Suprapubic skin (tissue), 4 donors: ENCODE results near the gene FBXL19. TPM values are rescaled to one million over a fixed set of nuclear protein-coding genes. Genes with fewer than 3 reads are reported as not detected.

ENCODE experiments used
- DNase-seq, 2 donors: peaks; one replicate each; pipeline ENCODE4 v3.0.0-alpha.2; 2019; ENCODE audit warnings: low spot score in 2 of 2
- H3K27ac ChIP-seq: fragments of 200-600 bp; sonication (generic); one replicate; pipeline ENCODE4 v1.5.1; 2019
- H3K27me3 ChIP-seq: fragments of 200-600 bp; sonication (generic); one replicate; pipeline ENCODE4 v1.5.1; 2019
- H3K36me3 ChIP-seq: fragments of 200-600 bp; sonication (generic); one replicate; pipeline ENCODE4 v1.5.1; 2019
- H3K4me1 ChIP-seq: fragments of 200-600 bp; sonication (generic); one replicate; pipeline ENCODE4 v1.5.1; 2019
- H3K4me3 ChIP-seq: fragments of 200-600 bp; sonication (generic); one replicate; pipeline ENCODE4 v1.5.1; 2019; ENCODE audit warnings: mild to moderate bottlenecking
- H3K9me3 ChIP-seq: fragments of 200-600 bp; sonication (generic); one replicate; pipeline ENCODE4 v1.5.1; 2019
- CTCF ChIP-seq, 2 donors: fragments of 200-600 bp in 1 of 2; fragments of 450-650 bp in 1 of 2; sonication (generic) in 1 of 2; IDR thresholded peaks; one replicate each; pipeline ENCODE4 v1.5.1; 2016 to 2019; ENCODE audit warnings: antibody characterized with exemption in 2 of 2, mild to moderate bottlenecking in 1 of 2, moderate library complexity in 1 of 2
- EP300 ChIP-seq: sonication (generic); formaldehyde crosslinking; IDR thresholded peaks from one replicate; pipeline ENCODE4 v1.6.1; 2017; ENCODE audit warnings: antibody characterized with exemption
- POLR2A ChIP-seq, 2 donors: fragments of 450-650 bp; IDR thresholded peaks; one replicate each; pipeline ENCODE4 v1.6.1; 2017; ENCODE audit warnings: antibody characterized with exemption in 2 of 2, mild to moderate bottlenecking in 2 of 2, moderate library complexity in 2 of 2
- POLR2AphosphoS5 ChIP-seq, 3 donors: sonication (generic); formaldehyde crosslinking; IDR thresholded peaks; one replicate each; pipeline ENCODE4 v1.6.1; 2017; ENCODE audit warnings: antibody characterized with exemption in 3 of 3
- WGBS: methylation state at CpG from one replicate; pipeline ENCODE4 v1.1.5; 2018; 5-methylcytosine and 5-hydroxymethylcytosine counted together
- total RNA-seq, 4 donors: library from RNA; depleted of rRNA; stranded (reverse); fragments of >200 nt; gene quantifications; one replicate each; pipeline ENCODE4 v1.1.0, GENCODE V29; 2016

FBXL19 gene
- total RNA-seq, 4 donors from 2014 or later: 21.7 to 28.7 (median 24.5) TPM

GRCh38 chr16:30950516-30951065, 27.2 kb downstream of the FBXL19 start:
- H3K27ac ChIP-seq: peak overlapping the region; percentile 93
- H3K4me1 ChIP-seq: peaks cover 52% of the 10 kb centered on the region
- peak overlapping the region; percentile 93 for H3K4me3 ChIP-seq
- no peak for DNase-seq
- 25% methylated on average over 3 of the region's 8 CpGs for WGBS
- peaks cover 6% of the 10 kb centered on the region for H3K36me3 ChIP-seq
- no peaks in the 10 kb centered on the region for H3K9me3 ChIP-seq
- TF ChIP-seq EP300: no peak
- no peak for TF ChIP-seq CTCF (IDR thresholded peaks at IDR 0.05)
- no peak for TF ChIP-seq POLR2AphosphoS5 (IDR thresholded peaks at IDR 0.05)
- TF ChIP-seq POLR2A (IDR thresholded peaks at IDR 0.05): no peak
- H3K27me3 ChIP-seq: no peaks in the 10 kb centered on the region

- no peaks in the 10 kb centered on the region for H3K9me3 ChIP-seq
- peaks cover 6% of the 10 kb centered on the region for H3K36me3 ChIP-seq
- no peak overlapping the region for H3K4me3 ChIP-seq
- TF ChIP-seq CTCF (IDR thresholded peaks at IDR 0.05): no peak
- no peak for TF ChIP-seq POLR2A (IDR thresholded peaks at IDR 0.05)
- TF ChIP-seq EP300: no peak
- TF ChIP-seq POLR2AphosphoS5 (IDR thresholded peaks at IDR 0.05): no peak
- WGBS: 64% methylated on average over 1 of the region's 1 CpG
- H3K4me1 ChIP-seq: peaks cover 52% of the 10 kb centered on the region
- H3K27me3 ChIP-seq: no peaks in the 10 kb centered on the region
- no peak for DNase-seq
- peak overlapping the region; percentile 93 for H3K27ac ChIP-seq
These were observed 27.8 kb downstream of the FBXL19 start for GRCh38 chr16:30951193-30951592.

DNA sequence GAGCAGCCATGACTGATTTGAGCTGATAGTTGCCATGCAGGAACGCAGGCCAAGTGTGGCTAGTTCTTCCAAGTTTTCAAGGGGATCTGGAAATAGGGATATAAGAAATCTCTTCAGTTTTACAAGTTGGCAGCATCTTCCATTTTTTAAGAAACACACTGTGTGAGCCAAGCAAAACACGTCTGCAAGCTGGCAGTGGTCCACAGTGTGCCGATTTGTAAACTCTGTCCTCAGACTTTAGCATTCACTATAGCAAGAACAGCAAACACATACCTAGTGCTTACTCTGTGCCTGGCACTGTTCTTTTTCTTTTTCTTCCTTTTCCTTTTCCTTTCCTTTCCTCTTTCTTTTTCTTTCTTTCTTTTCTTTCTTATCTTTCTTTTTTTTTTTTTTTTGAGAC, 28.4 kb downstream of the FBXL19 start:
- H3K4me3 ChIP-seq: no peak overlapping the region
- WGBS: 11% methylated on average over 3 of the region's 3 CpGs
- peaks cover 56% of the 10 kb centered on the region for H3K4me1 ChIP-seq
- no peak for TF ChIP-seq POLR2A (IDR thresholded peaks at IDR 0.05)
- TF ChIP-seq EP300: no peak
- TF ChIP-seq CTCF (IDR thresholded peaks at IDR 0.05): no peak
- no peak for TF ChIP-seq POLR2AphosphoS5 (IDR thresholded peaks at IDR 0.05)
- DNase-seq: peak in 1 of 2 donors; percentile 81
- H3K9me3 ChIP-seq: no peaks in the 10 kb centered on the region
- peak overlapping the region; percentile 2 for H3K27ac ChIP-seq
- H3K27me3 ChIP-seq: no peaks in the 10 kb centered on the region
- peaks cover 5% of the 10 kb centered on the region for H3K36me3 ChIP-seq

DNA sequence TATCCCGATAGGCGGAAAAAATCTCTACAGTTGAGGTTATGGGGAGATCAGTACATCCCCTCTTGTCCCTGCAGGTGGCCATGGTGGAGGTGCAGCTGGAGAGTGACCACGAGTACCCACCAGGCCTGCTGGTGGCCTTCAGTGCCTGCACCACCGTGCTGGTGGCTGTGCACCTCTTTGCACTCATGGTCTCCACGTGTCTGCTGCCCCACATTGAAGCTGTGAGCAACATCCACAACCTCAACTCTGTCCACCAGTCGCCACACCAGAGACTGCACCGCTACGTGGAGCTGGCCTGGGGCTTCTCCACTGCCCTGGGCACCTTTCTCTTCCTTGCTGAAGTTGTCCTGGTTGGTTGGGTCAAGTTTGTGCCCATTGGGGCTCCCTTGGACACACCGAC, 29.7 kb downstream of the FBXL19 start:
- WGBS: 89% methylated on average over 4 of the region's 9 CpGs
- TF ChIP-seq CTCF (IDR thresholded peaks at IDR 0.05): no peak
- TF ChIP-seq POLR2AphosphoS5 (IDR thresholded peaks at IDR 0.05): no peak
- TF ChIP-seq EP300: no peak
- no peak for TF ChIP-seq POLR2A (IDR thresholded peaks at IDR 0.05)
- no peak overlapping the region for H3K4me3 ChIP-seq
- no peaks in the 10 kb centered on the region for H3K27me3 ChIP-seq
- H3K36me3 ChIP-seq: no peaks in the 10 kb centered on the region
- no peak for DNase-seq
- no peaks in the 10 kb centered on the region for H3K9me3 ChIP-seq
- no peak overlapping the region for H3K27ac ChIP-seq
- peaks cover 57% of the 10 kb centered on the region for H3K4me1 ChIP-seq

DNA sequence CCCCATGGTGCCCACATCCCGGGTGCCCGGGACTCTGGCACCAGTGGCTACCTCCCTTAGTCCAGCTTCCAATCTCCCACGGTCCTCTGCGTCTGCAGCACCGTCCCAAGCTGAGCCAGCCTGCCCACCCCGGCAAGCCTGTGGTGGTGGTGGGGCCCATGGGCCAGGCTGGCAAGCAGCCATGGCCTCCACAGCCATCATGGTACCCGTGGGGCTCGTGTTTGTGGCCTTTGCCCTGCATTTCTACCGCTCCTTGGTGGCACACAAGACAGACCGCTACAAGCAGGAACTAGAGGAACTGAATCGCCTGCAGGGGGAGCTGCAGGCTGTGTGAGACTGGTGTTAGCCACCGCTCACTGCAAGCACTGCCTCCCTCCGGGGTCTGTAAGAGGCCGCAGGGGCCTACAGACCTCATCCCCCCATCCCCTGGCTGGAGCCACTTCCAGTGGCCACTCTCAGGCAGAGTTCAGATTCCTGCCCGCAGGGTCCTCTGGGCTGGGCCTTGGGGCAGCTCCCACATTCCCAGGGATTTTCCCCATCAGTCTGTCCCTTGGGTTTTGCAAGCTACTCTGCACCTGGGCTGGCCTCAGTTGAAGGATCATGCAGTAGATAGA, 30.2 kb downstream of the FBXL19 start:
- Histone ChIP-seq H3K36me3 (no peaks in the 10 kb centered on the region), H3K4me3 (no peak overlapping the region), H3K4me1 (peaks cover 55% of the 10 kb centered on the region), H3K9me3 (no peaks in the 10 kb centered on the region), H3K27me3 (no peaks in the 10 kb centered on the region), H3K27ac (no peak overlapping the region)
- DNase-seq: peak in 1 of 2 donors; percentile 76
- WGBS: 49% methylated on average over 10 of the region's 15 CpGs
- TF ChIP-seq POLR2A (IDR thresholded peaks at IDR 0.05) (no peak), CTCF (IDR thresholded peaks at IDR 0.05) (peak; percentile 50 to 64), EP300 (no peak), POLR2AphosphoS5 (IDR thresholded peaks at IDR 0.05) (no peak)
